ENCODE measurements around the gene MSGN1. TPM values are rescaled to one million over a fixed set of nuclear protein-coding genes. Genes with fewer than 3 reads are reported as not detected.

The MSGN1 gene
- total RNA-seq, 4 donors from 2014 or later = not detected

- Histone ChIP-seq H3K27me3 (no peaks in the 10 kb centered on the region), H3K36me3 (no peaks in the 10 kb centered on the region), H3K27ac (no peak overlapping the region), H3K9me3 (no peaks in the 10 kb centered on the region), H3K4me1 (peaks cover 2 to 8% of the 10 kb centered on the region in 2 donors), H3K4me3 (no peak overlapping the region)
- in situ Hi-C loops (cut with MboI; ENCODE audit: low sequenced_read_pairs in 4 of 4) = loop anchor here (5.0 to 25.0 kb wide), 4 partner anchors 90 to 560 kb away; no protein-coding TSS in a partner anchor
- intact Hi-C loops (cut with DNase I; ENCODE audit: low total_unique reads) = no loop called here
- no peak for TF ChIP-seq POLR2A (IDR thresholded peaks at IDR 0.05)
- TF ChIP-seq CTCF (IDR thresholded peaks at IDR 0.05 in 4 of 5, conservative IDR thresholded peaks at IDR 0.05 in 1 of 5) = no peak
- ATAC-seq (no peak), DNase-seq (no peak)
Measured at GRCh38 chr2:17827785-17828184, 11.5 kb downstream of the MSGN1 start.

DNA sequence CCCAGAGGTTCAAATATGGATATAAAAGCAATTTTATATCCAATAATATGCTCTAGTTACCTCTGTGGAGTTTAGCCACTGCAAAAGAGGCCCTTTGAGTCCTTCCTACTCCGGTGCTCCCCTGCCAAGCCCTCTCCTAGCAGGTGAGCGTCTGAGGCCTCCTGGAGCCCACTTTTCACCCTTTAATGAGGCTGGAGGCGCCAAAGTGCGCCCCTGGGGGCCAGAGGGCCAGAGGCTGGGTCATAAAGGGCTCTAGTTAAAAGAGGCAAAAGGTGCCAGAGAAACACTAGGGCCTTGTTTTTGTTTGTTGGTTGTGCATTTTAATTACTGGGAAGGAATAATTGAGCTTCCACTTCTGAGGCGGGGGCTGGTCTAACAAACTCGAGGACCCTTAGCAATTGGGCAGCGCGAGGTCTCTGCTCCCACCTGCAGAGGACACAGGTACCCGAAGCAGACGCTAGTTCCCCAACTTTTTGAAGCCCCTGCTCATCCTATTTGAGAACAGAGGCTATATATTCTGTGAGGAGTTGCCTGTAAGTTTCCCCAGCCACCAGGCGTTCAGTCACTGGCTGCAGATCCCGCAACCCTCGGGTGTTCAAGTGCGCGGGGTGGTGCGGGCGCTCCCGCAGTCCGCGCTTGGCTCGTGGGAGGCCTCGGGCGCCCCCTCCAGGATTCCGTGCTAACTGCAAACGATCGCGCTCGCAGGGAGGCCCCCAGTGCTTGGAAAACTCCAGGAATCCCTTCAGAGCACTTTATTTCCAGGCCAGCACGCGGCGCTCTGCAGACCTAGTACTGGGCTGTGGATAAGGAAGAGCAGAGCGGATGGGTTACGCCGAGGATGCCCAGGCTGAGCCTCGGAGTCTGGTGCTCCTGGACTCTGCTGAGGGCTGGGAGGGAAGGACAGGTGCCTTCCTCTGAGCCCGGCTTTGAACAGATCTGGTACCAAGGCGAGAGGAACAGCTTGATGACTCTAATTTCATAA is 14.1 kb downstream of the MSGN1 start:
- no peak for TF ChIP-seq POLR2A (IDR thresholded peaks at IDR 0.05)
- peak; percentile 78 to 96 (median 86) for TF ChIP-seq CTCF (IDR thresholded peaks at IDR 0.05 in 4 of 5, conservative IDR thresholded peaks at IDR 0.05 in 1 of 5)
- DNase-seq (peak; percentile 22 to 59), ATAC-seq (peak; percentile 79 to 93)
- Histone ChIP-seq H3K27me3 (no peaks in the 10 kb centered on the region), H3K4me1 (no peaks in the 10 kb centered on the region), H3K4me3 (peak overlapping the region; percentile 24 to 41 (median 32)), H3K36me3 (no peaks in the 10 kb centered on the region), H3K27ac (no peak overlapping the region), H3K9me3 (no peaks in the 10 kb centered on the region)
- in situ Hi-C loops (cut with MboI; ENCODE audit: low sequenced_read_pairs in 4 of 4) = loop anchor here in 2 of 4 donors (25.0 kb wide), 2 partner anchors 93 to 557 kb away; no protein-coding TSS in a partner anchor
- intact Hi-C loops (cut with DNase I; ENCODE audit: low total_unique reads) = loop anchor here (1.0 to 2.0 kb wide), 2 partner anchors 78 to 111 kb away; partner anchors contain the start of gene SMC6

GRCh38 chr2:17835516-17835915 is 19.3 kb downstream of the MSGN1 start:
- Histone ChIP-seq H3K4me3 (no peak overlapping the region), H3K9me3 (no peaks in the 10 kb centered on the region), H3K27me3 (no peaks in the 10 kb centered on the region), H3K36me3 (no peaks in the 10 kb centered on the region), H3K4me1 (no peaks in the 10 kb centered on the region), H3K27ac (no peak overlapping the region)
- intact Hi-C loops (cut with DNase I; ENCODE audit: low total_unique reads) = no loop called here
- in situ Hi-C loops (cut with MboI; ENCODE audit: low sequenced_read_pairs in 4 of 4) = loop anchor here in 2 of 4 donors (25.0 kb wide), 2 partner anchors 98 to 552 kb away; no protein-coding TSS in a partner anchor
- ATAC-seq (no peak), DNase-seq (no peak)
- TF ChIP-seq POLR2A (IDR thresholded peaks at IDR 0.05) (no peak), CTCF (IDR thresholded peaks at IDR 0.05 in 4 of 5, conservative IDR thresholded peaks at IDR 0.05 in 1 of 5) (no peak)

GRCh38 chr2:17839959-17840358 is 23.7 kb downstream of the MSGN1 start:
- Histone ChIP-seq H3K9me3 (no peaks in the 10 kb centered on the region), H3K4me1 (peaks cover 0 to 7% of the 10 kb centered on the region in 2 donors), H3K27ac (no peak overlapping the region), H3K27me3 (no peaks in the 10 kb centered on the region), H3K4me3 (no peak overlapping the region), H3K36me3 (no peaks in the 10 kb centered on the region)
- DNase-seq = no peak
- no peak for ATAC-seq
- in situ Hi-C loops (cut with MboI; ENCODE audit: low sequenced_read_pairs in 4 of 4) = loop anchor here in 2 of 4 donors (10.0 to 25.0 kb wide), 4 partner anchors 103 to 547 kb away; no protein-coding TSS in a partner anchor
- intact Hi-C loops (cut with DNase I; ENCODE audit: low total_unique reads) = no loop called here
- no peak for TF ChIP-seq POLR2A (IDR thresholded peaks at IDR 0.05)
- no peak for TF ChIP-seq CTCF (IDR thresholded peaks at IDR 0.05 in 4 of 5, conservative IDR thresholded peaks at IDR 0.05 in 1 of 5)

Measured in gastrocnemius medialis (tissue), 4 donors.